H1 (cell line): ENCODE data around the gene HPRT1. TPM values are rescaled to one million over a fixed set of nuclear protein-coding genes. Genes with fewer than 3 reads are reported as not detected.

Experiments
- EGR1 ChIP-seq: IDR thresholded peaks from 2 replicates; pipeline ENCODE4 v1.6.1; 2011; ENCODE audit warnings: low read depth, low read length, borderline replicate concordance
- KDM5A ChIP-seq: fragments of 200-600 bp; IDR thresholded peaks from 2 replicates; pipeline ENCODE4 v1.7.1; 2012; ENCODE audit warnings: mild to moderate bottlenecking, low read length, inconsistent platforms, mixed read lengths
- SAP30 ChIP-seq: fragments of 300-600 bp; sonication (generic); IDR thresholded peaks from 2 replicates; pipeline ENCODE4 v1.7.1; 2012; ENCODE audit warnings: low read length, moderate library complexity, mild to moderate bottlenecking, inconsistent platforms; ENCODE audit not compliant: insufficient read depth, insufficient replicate concordance
- SP4 ChIP-seq: IDR thresholded peaks from 2 replicates; pipeline ENCODE4 v1.6.1; 2012; ENCODE audit warnings: low read length, inconsistent platforms
- polyA plus RNA-seq, 7 experiments: library from polyadenylated mRNA; depleted of rRNA in 3 of 7; stranded (reverse) in 5 of 7; unstranded in 2 of 7; fragments of >200 nt in 5 of 7; fragments of 200-250 nt in 2 of 7; gene quantifications; 1 replicate in 5 of 7; 2 replicates in 1 of 7; 4 replicates in 1 of 7; pipeline versions ENCODE4 v1.2.1 to v1.2.3, GENCODE V29; 2011 to 2013; ENCODE audit warnings: missing spikeins in 2 of 7, mixed read lengths in 2 of 7
- total RNA-seq: library from RNA; stranded (reverse); fragmentation: NEBNext Ultra II Directional; extraction: Animal tissue kit (Norgen Biotek cat#: 25700); gene quantifications from 2 replicates; pipeline ENCODE4 v1.2.1, GENCODE V29; 2021
- TF ChIP-seq, protein P1 (sequence below): IDR thresholded peaks from 2 replicates; pipeline ENCODE4 v1.6.1; 2012; ENCODE audit warnings: inconsistent platforms

HPRT1 gene
- total and polyA plus RNA-seq, 2 of the 8 experiments (the other 6 are each of a cell fraction or from before 2014, with no cell fraction given) = 16.9 to 49.5 TPM

DNA sequence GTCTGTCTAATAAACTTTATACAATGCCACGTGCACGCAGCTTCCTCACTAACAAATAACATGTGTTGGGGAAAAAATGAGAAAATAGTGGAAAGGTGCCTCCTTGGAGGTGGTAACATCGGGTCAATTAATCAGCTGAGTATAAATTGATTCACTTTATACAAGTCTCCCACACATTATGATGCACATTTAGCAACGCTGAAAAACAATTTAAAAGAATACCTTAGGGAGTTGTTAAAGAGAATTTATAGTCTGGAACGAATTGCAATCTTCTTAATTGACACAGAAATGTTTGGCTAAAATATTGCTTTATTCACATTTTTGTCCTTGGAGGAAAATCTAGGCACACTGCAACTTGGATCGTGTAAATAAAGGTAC, 84.2 kb downstream of the HPRT1 start (continued):
- TF ChIP-seq, protein P1, sequence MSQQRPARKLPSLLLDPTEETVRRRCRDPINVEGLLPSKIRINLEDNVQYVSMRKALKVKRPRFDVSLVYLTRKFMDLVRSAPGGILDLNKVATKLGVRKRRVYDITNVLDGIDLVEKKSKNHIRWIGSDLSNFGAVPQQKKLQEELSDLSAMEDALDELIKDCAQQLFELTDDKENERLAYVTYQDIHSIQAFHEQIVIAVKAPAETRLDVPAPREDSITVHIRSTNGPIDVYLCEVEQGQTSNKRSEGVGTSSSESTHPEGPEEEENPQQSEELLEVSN = no peak
- TF ChIP-seq SP4 (no peak), KDM5A (no peak), SAP30 (no peak), EGR1 (no peak)
